ENCODE data around the gene CCDC85C.

CCDC85C gene

GRCh38 chr14:99467336-99468078 is 136.5 kb downstream of the CCDC85C start:
- DNase-seq, result no peak

DNA sequence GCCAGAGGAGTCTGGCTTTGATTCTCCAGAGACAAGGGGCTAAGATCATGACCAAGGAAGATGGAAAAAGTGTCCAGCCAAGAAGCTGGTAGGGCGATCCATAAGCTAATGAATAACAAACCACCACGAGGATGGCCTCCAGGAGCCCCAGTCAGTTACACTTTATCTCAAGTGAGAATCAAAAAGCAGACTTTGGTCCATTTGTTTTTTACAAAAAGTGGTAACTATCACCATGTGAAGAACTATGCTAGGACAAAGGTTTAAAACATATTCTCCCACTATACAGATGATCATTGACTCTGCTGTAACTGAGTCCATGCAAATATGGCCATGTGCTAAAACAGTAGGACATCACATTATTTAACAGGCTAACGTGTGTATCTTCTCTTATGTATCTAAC is 137.2 kb downstream of the CCDC85C start:
- no peak for DNase-seq

DNA sequence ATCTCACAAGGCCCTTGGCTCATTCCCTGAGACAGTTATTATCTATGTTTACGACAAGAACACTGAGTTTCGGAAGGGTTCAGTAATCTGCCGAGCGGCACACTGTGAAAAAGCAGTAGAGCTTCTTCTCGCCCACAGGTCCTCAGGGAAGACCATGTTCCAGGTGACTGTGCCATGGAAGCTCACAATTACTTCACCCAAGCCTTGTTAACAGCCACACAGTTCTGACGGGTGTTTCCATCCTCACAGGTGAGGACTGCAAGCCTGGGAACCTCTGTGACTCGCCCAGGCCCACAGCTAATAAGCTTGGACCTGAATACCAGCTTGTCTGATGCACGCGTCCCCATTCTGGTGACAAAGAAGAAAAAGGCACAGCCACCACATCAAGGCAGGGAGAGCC is 138.7 kb downstream of the CCDC85C start:
- DNase-seq, result no peak

DNA sequence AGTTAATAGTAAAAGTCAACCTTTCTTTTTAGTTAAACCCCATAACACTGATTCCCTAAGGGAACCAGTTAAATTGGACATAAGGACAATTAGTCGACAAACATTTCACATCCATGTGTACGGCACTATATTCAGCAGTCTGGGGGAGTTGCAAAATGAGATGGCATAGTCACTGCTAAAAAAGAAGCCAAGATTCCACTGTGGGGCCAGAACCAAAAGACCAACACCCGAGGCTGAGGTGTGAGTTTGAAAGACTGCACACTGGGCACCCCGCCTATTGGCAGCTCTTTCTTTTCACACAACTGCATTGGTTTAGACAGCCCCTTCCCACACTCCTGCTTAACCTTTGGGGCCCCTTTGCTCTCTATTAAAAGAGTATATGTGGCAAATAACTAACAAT is 140.0 kb downstream of the CCDC85C start:
- DNase-seq, result no peak

GRCh38 chr14:99462210-99462609 is 141.8 kb downstream of the CCDC85C start:
- DNase-seq, result no peak

DNA sequence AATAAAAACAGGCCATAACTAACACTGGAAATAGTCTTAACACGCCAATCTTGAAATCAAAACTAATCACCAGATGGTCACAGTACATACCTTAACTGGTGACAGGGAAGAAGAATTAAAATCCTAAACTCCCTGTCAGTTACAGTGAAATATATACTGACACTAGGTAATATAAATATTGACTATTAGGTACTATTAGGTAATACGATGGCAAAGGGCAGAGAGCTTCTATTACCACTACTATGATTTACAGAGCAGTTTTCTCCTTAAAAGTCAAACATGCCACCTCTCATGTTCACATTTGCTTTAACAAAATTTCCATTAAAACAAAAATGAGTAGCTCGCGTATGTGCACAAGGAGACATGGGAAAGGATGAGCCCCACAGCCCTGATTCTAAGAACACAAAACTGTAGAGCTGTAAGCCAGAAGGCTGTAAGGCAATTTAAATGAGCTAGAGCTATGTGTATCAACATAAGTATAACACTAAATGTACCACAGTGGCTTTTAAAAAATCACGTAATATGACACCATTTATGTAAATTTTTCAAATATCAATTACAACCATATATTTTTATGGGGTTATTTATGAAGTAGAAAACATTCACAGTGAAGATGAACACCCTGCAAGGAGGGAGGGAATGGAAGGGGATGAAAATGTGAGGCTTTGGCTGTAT is 142.5 kb downstream of the CCDC85C start:
- DNase-seq, result no peak

DNA sequence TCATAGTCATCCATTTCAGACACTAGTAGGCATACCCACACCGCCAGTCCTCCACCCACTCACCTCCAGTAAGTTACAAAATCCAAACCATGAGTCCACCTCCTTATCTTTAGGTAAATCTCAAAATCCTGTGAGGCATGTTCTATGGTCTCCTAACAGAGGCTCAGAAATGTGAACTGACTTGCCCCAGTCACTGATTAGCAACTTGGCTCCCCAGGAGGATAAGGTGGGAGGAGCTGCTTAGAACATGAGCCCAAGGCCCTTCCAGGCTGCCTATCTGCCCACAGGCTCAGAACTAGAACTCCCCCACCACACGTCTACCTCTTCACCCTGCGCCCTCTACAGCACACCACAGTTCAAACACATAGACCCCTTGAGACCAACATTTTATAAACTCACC is 143.2 kb downstream of the CCDC85C start:
- no peak for DNase-seq

DNA sequence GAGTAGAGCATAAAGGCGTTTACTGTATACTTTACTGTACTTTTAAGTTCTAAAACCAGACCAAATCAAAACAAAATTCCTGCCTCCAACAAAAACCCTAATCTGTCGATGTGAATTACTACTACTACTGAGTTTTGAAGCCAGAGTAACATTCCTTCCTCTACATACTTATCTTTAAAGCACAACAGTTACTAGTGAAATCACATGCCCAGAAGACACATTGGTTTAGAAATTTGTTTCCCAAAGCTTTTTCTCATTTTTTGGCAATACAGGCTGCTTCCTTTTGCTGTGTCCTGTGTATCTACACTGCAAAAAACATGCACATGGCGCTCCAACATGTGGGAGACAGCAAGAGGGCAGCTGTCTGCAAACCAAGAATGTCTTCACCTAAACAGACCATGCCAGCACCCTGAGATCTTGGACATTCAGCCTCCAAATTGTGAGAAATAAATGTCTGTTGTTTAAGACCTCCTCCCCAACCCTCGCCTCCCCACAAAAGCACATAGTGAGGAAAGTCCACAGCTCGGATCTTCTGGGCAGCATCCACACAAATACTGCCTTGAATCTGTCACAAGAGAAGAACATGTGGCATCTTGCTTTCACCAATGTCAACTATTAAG is 144.4 kb downstream of the CCDC85C start:
- peak; percentile 8 for DNase-seq

- no peak for DNase-seq
These were observed 149.8 kb downstream of the CCDC85C start for GRCh38 chr14:99454246-99454645.

GRCh38 chr14:99452968-99453367 is 151.0 kb downstream of the CCDC85C start:
- DNase-seq, result no peak

GRCh38 chr14:99451234-99451633 is 152.8 kb downstream of the CCDC85C start:
- DNase-seq, result no peak

GRCh38 chr14:99450266-99450665 is 153.7 kb downstream of the CCDC85C start:
- DNase-seq, result no peak
